NOMO-1 treated with DMSO at 0.1 percent for 48 hours (cell line): ENCODE data around the gene DUSP1.

Source experiments
- DNase-seq: peaks from one replicate; lab custom pipeline; 2025; ENCODE audit not compliant: unreplicated experiment; lab: John Stamatoyannopoulos, UW

DUSP1 gene

DNA sequence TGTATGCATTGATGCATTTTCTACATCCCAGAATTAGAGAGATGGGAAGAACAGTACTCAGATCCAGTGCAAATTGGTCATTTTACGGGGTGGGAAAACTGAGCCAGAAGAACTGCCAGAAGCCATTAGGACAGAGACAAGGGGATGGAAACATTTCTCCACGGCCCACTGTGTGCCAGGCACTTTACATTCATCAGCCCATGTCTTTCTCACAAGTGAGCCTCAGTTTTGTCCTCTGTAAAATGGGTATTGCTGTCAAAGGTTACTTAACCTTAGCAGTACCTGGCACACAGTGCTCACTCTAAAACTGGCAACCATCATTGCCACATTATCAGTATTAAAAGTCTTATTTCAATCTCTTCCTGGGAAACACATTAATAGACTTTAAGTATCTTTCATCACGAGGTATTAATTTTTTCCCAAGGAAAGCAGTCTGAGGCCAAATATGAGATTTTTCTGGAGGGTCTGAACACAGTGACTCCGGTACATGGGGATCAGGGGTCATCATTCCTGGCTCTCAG, 5.2 kb downstream of the DUSP1 start:
- DNase-seq, result no peak

DNA sequence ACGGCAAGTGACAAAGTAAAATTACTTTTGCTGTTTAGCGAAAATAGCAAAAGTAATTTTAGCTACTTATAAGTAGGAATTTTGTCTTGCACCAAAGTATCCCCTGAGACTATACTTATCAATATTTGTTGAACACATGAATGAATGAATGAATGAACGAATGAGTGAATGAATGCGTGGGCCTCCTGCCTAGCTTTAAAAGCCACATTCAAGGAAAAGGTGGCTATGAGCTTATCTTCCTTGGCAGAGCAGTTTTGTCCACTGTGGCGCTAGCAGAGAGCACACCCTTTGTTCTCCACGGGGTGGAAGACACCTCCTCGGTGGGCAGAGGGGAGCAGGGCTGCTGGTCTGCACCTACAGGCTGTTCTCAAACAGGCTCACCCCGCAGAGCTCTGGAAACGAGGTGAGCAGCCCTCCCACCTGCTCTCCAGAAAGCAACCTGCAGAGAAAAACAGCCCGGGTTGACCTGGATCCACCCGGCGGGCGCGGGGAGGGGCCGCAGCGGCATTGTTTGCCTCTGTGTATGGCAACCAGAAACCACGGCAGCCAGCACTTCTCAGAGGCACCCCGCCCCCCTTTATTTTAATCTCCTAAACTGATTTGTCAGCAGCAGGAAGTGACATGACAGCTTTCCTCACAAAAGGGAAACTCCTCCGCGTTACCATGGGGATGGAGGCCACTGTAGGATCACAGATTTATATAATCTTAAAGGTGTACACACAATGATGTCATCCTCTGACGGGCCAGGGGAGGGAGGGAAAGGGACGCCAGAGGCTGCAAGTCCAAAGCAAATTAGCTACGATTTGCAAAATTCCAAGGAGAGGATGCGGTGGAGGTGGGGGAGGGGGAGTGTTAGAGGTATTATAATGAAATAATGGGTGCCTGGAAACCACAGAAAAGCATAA, 5.9 kb downstream of the DUSP1 start:
- DNase-seq, result peak; percentile 96

GRCh38 chr5:172763120-172763464, 7.9 kb downstream of the DUSP1 start:
- DNase-seq, result no peak

- DNase-seq, result no peak
Observed at GRCh38 chr5:172762214-172763119, 8.5 kb downstream of the DUSP1 start.

DNA sequence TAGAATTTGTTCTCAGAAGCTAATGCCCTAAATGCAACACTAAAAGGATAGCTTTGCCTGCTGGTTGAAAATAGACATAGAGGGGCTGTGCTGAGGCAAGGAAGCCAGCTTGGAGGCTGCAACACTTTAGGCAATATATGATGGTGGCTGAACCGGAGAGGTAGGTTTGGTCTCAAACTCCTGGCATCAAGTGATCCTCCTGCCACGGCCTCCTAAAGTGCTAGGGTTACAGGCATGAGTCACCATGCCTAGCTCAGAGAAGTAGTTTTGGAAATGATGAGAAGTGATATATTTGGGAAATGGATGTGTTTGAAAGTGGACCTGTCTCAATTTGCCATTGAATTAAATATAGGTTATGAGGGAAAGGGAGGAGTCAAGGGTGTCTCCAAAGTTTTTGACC, 10.0 kb downstream of the DUSP1 start:
- DNase-seq, result no peak

DNA sequence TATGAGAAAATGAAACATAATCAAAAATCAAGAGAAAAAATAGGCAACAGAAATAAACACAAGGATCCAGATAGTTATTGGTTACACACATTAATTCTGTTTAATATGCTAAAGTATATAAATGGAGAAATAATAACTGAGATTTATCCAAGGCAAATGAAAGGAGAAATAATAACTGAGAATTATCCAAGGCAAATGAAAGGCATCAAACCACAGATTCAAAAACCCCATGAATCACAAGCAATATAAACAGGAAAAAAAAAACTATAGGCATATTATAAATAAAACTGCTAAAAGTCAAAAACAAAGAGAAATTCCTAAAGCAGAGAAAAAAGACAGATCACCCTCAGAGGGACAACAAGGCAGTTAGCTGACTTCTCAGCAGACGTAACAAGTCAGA, 10.9 kb downstream of the DUSP1 start:
- no peak for DNase-seq

DNA sequence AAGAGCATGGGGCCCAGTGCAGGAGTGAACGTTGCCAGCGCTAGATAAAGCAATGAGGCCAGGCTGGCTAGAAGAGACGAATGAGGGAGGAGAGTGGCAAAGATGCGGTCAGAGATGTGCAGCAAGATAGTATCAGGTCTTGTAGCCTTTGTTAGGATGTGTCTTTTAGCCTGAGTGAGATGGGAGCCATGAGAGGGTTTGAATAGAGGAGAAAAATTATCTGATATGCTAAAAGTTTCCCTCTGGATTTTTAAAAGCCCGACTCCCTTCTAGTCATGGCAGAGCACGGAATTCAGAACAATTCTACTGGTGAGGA, 12.2 kb downstream of the DUSP1 start:
- DNase-seq, result no peak

- no peak for DNase-seq
Observed at GRCh38 chr5:172758077-172758833, 12.7 kb downstream of the DUSP1 start.

- no peak for DNase-seq
Observed at GRCh38 chr5:172757394-172758010, 13.5 kb downstream of the DUSP1 start.

- DNase-seq, result no peak
Observed at GRCh38 chr5:172756764-172757393, 14.1 kb downstream of the DUSP1 start.

- DNase-seq, result no peak
Observed at GRCh38 chr5:172754596-172755356, 16.2 kb downstream of the DUSP1 start.

- no peak for DNase-seq
Observed at GRCh38 chr5:172753101-172753500, 17.9 kb downstream of the DUSP1 start.

DNA sequence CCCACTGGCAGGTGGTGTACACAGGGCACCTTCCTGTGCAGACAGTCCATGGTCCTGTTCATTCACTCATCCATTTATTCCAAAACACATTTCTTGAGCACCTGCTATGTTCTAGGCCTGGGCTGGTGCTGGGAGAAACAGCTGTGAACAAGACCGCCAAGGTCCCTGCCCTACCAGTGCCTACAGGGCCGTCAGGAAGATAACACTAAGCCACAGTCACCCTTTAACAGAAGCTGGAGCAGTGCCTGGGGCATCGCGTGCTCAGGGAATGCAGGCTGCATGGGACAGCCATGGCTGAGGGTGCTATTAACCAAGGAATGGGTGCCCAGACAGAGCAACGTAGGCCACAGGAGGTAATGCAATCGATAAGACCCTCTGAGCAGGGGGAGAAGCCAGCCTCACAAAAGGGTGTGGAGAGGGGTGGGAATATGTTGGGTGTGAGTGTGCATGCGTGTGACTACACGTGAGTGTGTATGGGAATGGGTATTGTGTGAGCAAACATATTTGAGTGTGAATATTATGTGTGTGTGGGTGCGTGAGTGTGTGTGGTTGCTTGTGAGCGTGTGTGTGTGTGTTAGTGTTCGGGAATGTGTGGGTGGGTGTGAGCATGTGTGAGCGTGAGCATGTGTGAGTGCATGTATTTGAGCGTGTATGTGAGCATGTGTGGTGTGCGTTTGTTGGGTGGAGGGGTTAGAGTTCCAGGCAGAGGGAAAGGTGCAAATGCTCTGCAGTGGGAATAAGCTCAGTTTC, 19.1 kb downstream of the DUSP1 start:
- DNase-seq, result no peak

DNA sequence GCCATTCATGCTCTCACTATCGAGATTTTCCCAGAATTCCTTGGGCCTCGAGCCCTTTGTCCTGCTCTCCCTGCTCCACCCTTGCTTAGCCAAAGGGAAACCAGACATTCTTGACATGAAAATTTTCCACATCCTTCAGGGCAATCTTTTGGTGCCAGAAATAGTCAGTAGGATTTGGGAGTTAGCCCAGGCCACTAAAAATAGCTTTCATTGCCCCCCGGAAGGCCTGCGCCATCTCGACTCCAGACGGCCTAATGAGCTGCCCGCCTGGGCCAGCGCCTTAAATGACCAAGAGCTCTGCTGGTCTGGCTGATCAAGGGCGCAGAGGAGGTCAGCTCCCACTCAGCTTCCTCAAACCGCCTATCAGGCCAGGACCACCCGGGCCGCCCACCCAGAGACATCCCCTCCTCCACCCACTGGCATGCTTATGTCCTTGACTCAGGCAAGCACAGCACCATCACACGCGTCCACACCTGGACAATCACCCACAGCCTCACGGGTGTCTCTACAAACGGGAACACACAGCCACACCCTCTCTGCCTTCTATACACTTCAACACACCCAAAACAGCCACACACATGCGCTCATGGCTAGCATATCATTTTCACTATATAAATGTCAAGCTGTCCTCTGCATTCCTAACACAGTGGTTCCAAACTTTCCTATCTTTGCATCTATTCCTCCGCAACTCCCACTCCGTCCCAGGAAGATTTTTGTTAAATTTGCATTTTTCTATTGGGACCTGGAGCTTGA, 20.9 kb downstream of the DUSP1 start:
- DNase-seq, result no peak

DNA sequence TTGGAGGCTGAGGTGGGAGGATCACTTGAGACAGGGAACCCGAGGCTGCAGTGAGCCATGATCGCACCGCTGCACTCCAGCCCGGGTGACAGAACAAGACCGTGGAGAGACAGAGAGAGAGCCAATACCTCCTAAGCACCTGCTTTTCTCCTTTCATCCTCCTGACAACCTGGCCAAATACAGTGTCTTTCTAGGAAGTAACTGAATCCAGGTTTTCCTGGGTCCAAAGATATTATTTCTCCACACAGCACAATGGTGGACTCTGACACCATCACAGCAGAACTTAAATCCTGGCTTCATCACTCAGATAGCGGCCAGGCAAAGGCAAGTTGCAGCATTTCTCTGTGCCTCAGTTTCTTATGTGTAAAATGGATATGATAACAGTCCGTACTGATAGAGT, 21.9 kb downstream of the DUSP1 start:
- DNase-seq, result no peak

- DNase-seq, result no peak
Observed at GRCh38 chr5:172748341-172748843, 22.6 kb downstream of the DUSP1 start.

GRCh38 chr5:172747471-172747870, 23.5 kb downstream of the DUSP1 start:
- DNase-seq, result no peak

DNA sequence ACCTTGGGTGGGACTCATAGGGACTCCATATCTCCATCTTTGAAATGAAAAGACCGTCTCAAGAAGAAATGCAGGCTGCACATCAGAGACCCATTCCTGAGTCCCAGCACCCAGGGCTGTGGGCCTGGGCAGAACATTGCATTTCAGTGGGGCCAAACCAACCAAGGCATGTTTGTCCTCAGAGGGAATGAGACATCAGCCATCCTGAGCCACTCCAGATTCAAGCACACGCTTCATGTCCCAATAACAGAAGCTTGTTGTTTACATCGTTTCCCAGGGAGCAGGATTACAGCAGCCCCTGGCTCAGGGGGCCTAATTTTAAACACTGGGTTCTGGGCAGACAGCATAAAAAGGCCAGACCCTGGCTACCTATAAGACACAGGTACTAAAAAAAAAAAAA, 24.3 kb downstream of the DUSP1 start:
- no peak for DNase-seq
